Measurements from ENCODE around the gene NOTCH4. TPM values are rescaled to one million over a fixed set of nuclear protein-coding genes. Genes with fewer than 3 reads are reported as not detected.
A peak's percentile ranks its signal among the peaks of the same experiment; 100 is the strongest.

The NOTCH4 gene
- total and polyA plus RNA-seq, 9 of the 15 experiments (the other 6 are each of a cell fraction or from before 2014, with no cell fraction given): 0.24 to 4.3 (median 1.7) TPM

DNA sequence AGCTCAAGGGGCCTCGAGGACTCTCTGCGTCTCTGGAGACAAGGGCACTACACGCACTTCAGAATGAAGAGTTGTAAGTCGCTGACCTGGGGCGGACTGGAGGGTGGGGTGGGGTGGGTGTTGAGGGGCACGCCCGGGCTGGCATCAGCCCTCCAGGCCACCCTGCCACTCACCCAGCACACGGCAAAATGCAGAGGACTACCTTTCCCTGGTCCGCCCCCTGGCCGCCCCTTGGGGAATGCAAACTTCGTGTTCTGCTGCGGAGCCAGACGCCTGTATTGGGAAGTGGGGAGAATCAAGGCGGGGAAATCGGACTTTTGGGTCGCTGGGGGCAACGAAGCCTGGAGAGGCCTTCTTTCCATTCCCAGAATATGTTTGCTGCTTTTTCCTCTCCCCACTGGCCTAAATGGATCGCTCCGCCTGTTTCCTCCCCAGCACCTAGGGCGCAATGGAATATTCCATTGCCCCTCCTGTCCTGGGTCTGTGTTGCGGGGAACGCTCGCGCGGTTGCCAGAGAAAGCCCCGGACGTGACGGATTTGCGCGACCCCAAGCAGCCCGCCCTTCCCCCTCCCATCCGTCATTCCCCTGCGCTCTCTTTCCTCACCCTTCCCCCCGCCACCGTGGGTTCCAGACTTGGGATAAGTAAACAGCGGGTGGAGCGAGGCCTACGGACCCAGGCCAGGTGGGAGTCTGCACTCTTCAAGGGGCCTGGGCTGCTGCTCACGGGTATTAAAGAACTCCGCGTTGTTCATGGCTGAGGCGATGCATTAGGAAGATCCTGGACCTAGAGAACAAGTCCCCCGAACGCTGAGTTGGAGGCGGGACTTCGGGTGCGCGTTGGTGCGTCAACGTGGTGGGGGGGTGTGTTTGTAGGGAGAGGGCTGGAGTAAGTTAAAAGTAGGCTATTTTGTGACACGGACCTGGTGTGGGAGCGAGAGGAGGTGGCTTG is 70.0 kb downstream of the NOTCH4 start, which contains the start of gene PPT2 (continued):
- TF ChIP-seq, protein P1, sequence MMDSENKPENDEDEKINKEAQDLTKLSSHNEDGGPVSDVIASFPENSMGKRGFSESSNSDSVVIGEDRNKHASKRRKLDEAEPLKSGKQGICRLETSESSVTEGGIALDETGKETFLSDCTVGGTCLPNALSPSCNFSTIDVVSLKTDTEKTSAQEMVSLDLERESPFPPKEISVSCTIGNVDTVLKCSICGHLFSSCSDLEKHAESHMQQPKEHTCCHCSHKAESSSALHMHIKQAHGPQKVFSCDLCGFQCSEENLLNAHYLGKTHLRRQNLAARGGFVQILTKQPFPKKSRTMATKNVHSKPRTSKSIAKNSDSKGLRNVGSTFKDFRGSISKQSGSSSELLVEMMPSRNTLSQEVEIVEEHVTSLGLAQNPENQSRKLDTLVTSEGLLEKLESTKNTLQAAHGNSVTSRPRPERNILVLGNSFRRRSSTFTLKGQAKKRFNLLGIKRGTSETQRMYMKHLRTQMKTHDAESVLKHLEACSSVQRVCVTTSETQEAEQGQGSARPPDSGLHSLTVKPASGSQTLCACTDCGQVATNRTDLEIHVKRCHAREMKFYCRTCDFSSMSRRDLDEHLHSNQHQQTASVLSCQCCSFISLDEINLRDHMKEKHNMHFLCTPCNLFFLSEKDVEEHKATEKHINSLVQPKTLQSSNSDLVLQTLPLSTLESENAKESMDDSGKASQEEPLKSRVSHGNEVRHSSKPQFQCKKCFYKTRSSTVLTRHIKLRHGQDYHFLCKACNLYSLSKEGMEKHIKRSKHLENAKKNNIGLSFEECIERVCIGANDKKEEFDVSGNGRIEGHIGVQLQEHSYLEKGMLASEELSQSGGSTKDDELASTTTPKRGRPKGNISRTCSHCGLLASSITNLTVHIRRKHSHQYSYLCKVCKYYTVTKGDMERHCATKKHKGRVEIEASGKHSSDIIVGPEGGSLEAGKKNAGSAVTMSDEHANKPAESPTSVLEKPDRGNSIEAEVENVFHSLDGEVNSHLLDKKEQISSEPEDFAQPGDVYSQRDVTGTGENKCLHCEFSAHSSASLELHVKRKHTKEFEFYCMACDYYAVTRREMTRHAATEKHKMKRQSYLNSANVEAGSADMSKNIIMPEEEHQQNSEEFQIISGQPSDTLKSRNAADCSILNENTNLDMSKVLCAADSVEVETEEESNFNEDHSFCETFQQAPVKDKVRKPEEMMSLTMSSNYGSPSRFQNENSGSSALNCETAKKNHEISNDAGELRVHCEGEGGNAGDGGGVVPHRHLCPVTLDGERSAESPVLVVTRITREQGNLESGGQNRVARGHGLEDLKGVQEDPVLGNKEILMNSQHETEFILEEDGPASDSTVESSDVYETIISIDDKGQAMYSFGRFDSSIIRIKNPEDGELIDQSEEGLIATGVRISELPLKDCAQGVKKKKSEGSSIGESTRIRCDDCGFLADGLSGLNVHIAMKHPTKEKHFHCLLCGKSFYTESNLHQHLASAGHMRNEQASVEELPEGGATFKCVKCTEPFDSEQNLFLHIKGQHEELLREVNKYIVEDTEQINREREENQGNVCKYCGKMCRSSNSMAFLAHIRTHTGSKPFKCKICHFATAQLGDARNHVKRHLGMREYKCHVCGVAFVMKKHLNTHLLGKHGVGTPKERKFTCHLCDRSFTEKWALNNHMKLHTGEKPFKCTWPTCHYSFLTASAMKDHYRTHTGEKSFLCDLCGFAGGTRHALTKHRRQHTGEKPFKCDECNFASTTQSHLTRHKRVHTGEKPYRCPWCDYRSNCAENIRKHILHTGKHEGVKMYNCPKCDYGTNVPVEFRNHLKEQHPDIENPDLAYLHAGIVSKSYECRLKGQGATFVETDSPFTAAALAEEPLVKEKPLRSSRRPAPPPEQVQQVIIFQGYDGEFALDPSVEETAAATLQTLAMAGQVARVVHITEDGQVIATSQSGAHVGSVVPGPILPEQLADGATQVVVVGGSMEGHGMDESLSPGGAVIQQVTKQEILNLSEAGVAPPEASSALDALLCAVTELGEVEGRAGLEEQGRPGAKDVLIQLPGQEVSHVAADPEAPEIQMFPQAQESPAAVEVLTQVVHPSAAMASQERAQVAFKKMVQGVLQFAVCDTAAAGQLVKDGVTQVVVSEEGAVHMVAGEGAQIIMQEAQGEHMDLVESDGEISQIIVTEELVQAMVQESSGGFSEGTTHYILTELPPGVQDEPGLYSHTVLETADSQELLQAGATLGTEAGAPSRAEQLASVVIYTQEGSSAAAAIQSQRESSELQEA (IDR thresholded peaks at IDR 0.05; ENCODE audit: low read depth): no peak
- no peak for TF ChIP-seq WHSC1 (IDR thresholded peaks at IDR 0.05; ENCODE audit: low read length)
- no peak for TF ChIP-seq SLC30A9 (CRISPR knock-in tag; IDR thresholded peaks at IDR 0.05)
- TF ChIP-seq, protein P2, sequence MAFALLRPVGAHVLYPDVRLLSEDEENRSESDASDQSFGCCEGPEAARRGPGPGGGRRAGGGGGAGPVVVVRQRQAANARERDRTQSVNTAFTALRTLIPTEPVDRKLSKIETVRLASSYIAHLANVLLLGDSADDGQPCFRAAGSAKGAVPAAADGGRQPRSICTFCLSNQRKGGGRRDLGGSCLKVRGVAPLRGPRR (CRISPR knock-in tag; IDR thresholded peaks at IDR 0.05): no peak
- TF ChIP-seq, protein P3, sequence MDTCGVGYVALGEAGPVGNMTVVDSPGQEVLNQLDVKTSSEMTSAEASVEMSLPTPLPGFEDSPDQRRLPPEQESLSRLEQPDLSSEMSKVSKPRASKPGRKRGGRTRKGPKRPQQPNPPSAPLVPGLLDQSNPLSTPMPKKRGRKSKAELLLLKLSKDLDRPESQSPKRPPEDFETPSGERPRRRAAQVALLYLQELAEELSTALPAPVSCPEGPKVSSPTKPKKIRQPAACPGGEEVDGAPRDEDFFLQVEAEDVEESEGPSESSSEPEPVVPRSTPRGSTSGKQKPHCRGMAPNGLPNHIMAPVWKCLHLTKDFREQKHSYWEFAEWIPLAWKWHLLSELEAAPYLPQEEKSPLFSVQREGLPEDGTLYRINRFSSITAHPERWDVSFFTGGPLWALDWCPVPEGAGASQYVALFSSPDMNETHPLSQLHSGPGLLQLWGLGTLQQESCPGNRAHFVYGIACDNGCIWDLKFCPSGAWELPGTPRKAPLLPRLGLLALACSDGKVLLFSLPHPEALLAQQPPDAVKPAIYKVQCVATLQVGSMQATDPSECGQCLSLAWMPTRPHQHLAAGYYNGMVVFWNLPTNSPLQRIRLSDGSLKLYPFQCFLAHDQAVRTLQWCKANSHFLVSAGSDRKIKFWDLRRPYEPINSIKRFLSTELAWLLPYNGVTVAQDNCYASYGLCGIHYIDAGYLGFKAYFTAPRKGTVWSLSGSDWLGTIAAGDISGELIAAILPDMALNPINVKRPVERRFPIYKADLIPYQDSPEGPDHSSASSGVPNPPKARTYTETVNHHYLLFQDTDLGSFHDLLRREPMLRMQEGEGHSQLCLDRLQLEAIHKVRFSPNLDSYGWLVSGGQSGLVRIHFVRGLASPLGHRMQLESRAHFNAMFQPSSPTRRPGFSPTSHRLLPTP (IDR thresholded peaks at IDR 0.05; ENCODE audit: borderline replicate concordance, extremely low read depth, insufficient read length): no peak
- TF ChIP-seq, protein P4, sequence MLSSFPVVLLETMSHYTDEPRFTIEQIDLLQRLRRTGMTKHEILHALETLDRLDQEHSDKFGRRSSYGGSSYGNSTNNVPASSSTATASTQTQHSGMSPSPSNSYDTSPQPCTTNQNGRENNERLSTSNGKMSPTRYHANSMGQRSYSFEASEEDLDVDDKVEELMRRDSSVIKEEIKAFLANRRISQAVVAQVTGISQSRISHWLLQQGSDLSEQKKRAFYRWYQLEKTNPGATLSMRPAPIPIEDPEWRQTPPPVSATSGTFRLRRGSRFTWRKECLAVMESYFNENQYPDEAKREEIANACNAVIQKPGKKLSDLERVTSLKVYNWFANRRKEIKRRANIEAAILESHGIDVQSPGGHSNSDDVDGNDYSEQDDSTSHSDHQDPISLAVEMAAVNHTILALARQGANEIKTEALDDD (IDR thresholded peaks at IDR 0.05): no peak
- peak; percentile 1 for TF ChIP-seq ZFP36 (IDR thresholded peaks at IDR 0.05; ENCODE audit: low read depth, low read length, partially characterized antibody)
- no peak for TF ChIP-seq ZNF165 (CRISPR knock-in tag; IDR thresholded peaks at IDR 0.05; ENCODE audit: borderline replicate concordance)
- peak; percentile 83 for TF ChIP-seq HCFC1 (IDR thresholded peaks at IDR 0.05; ENCODE audit: low read depth, low read length)
- peak; percentile 91 for TF ChIP-seq RFX1 (IDR thresholded peaks at IDR 0.05)
- TF ChIP-seq, protein P5, sequence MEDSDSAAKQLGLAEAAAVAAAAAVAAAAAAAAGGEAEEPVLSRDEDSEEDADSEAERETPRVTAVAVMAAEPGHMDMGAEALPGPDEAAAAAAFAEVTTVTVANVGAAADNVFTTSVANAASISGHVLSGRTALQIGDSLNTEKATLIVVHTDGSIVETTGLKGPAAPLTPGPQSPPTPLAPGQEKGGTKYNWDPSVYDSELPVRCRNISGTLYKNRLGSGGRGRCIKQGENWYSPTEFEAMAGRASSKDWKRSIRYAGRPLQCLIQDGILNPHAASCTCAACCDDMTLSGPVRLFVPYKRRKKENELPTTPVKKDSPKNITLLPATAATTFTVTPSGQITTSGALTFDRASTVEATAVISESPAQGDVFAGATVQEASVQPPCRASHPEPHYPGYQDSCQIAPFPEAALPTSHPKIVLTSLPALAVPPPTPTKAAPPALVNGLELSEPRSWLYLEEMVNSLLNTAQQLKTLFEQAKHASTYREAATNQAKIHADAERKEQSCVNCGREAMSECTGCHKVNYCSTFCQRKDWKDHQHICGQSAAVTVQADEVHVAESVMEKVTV (CRISPR knock-in tag; IDR thresholded peaks at IDR 0.05): no peak
- no peak; the same call in 1 of the 2 replicates for TF ChIP-seq FOXJ2 (tag; IDR thresholded peaks at IDR 0.05)

Data from K562 (cell line).